DND-41 (cell line): Measurements from ENCODE around the gene LYRM2.

ENCODE experiments used
- ATAC-seq: fragments of 200-7000 bp; cut with Tn5 transposase; 3 replicates; pipeline ENCODE4 v1.9.1; 2021; ENCODE audit warnings: low read depth; ENCODE audit not compliant: insufficient read depth
- DNase-seq: peaks from one replicate; pipeline ENCODE4 v3.0.0-alpha.2; 2020
- H2AFZ ChIP-seq: 2 replicates; pipeline ENCODE4 v1.6.0; 2012; ENCODE audit warnings: low read depth, low read length
- H3K27ac ChIP-seq: 2 replicates; pipeline ENCODE4 v1.5.1; 2012; ENCODE audit warnings: low read length, inconsistent platforms
- H3K27me3 ChIP-seq: fragments of 200-600 bp; sonication (generic); 2 replicates; pipeline ENCODE4 v1.6.0; 2012; ENCODE audit warnings: low read length, mild to moderate bottlenecking, inconsistent platforms; ENCODE audit not compliant: insufficient read depth, poor library complexity
- H3K36me3 ChIP-seq: 2 replicates; pipeline ENCODE4 v1.5.1; 2012; ENCODE audit warnings: low read length, inconsistent platforms; ENCODE audit not compliant: insufficient read depth
- H3K4me1 ChIP-seq: 2 replicates; pipeline ENCODE4 v1.5.1; 2012; ENCODE audit warnings: mild to moderate bottlenecking, low read length; ENCODE audit not compliant: insufficient read depth
- H3K4me2 ChIP-seq: 2 replicates; pipeline ENCODE4 v1.6.0; 2012; ENCODE audit warnings: mild to moderate bottlenecking, moderate library complexity, low read length, inconsistent platforms; ENCODE audit not compliant: insufficient read depth
- H3K4me3 ChIP-seq, 2 experiments: fragments of 200-600 bp in 1 of 2; shearing (Covaris generic) in 1 of 2; 2 replicates each; pipeline ENCODE4 v1.5.1; 2012 to 2016; ENCODE audit warnings: inconsistent platforms in 2 of 2, low read length in 2 of 2, mild to moderate bottlenecking in 2 of 2, low read depth in 1 of 2, moderate library complexity in 1 of 2
- H3K79me2 ChIP-seq: 2 replicates; pipeline ENCODE4 v1.6.0; 2012; ENCODE audit warnings: low read length, inconsistent platforms; ENCODE audit not compliant: insufficient read depth
- H3K9ac ChIP-seq: 2 replicates; pipeline ENCODE4 v1.6.0; 2012; ENCODE audit warnings: low read depth, mild to moderate bottlenecking, inconsistent platforms, low read length, moderate library complexity
- H3K9me3 ChIP-seq: 2 replicates; pipeline ENCODE4 v1.5.1; 2012; ENCODE audit warnings: low read length, moderate library complexity, mild to moderate bottlenecking, inconsistent platforms; ENCODE audit not compliant: insufficient read depth, severe bottlenecking
- H4K20me1 ChIP-seq: 2 replicates; pipeline ENCODE4 v1.6.0; 2012; ENCODE audit warnings: low read length; ENCODE audit not compliant: insufficient read depth
- EZH2 ChIP-seq: IDR thresholded peaks from 3 replicates; pipeline ENCODE4 v1.6.1; 2012; ENCODE audit warnings: borderline replicate concordance, low read depth, mild to moderate bottlenecking, moderate library complexity, low read length, inconsistent platforms; ENCODE audit not compliant: severe bottlenecking
- TF ChIP-seq, protein P1 (sequence below): IDR thresholded peaks from 2 replicates; pipeline ENCODE4 v1.5.1; 2012; ENCODE audit warnings: borderline replicate concordance, low read length, moderate library complexity, mild to moderate bottlenecking; ENCODE audit not compliant: poor library complexity, severe bottlenecking; ENCODE audit errors: extremely low read depth

Gene LYRM2

DNA sequence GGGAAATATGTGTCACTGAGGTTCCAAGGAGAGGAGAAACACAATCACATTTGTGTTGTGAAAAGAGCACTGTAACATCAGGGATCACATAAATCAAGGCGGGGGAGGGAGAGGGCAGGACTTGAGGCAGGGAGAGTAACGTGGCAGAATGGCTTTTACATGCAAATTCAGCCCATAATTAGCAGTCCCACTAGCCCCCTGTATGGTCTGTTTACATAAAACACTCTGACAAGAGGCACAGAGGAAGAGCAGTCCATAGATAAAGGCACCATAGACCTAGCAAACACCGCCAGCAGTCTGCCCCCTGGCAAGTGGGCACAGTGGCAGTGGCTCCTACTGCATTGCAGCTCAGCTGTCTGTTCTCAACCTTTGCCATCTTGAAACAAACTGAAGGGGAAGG lies 82.7 kb downstream of the LYRM2 start:
- Histone ChIP-seq H3K9ac (no peak overlapping the region), H3K27ac (no peak overlapping the region), H3K36me3 (no peaks in the 10 kb centered on the region), H3K4me2 (no peak overlapping the region), H3K9me3 (no peaks in the 10 kb centered on the region), H3K4me1 (no peaks in the 10 kb centered on the region), H3K79me2 (no peaks in the 10 kb centered on the region), H3K27me3 (peaks cover 10% of the 10 kb centered on the region), H4K20me1 (no peaks in the 10 kb centered on the region), H3K4me3 (no peak overlapping the region), H2AFZ (no peak overlapping the region)
- ATAC-seq = no peak
- no peak for TF ChIP-seq EZH2
- TF ChIP-seq, protein P1, sequence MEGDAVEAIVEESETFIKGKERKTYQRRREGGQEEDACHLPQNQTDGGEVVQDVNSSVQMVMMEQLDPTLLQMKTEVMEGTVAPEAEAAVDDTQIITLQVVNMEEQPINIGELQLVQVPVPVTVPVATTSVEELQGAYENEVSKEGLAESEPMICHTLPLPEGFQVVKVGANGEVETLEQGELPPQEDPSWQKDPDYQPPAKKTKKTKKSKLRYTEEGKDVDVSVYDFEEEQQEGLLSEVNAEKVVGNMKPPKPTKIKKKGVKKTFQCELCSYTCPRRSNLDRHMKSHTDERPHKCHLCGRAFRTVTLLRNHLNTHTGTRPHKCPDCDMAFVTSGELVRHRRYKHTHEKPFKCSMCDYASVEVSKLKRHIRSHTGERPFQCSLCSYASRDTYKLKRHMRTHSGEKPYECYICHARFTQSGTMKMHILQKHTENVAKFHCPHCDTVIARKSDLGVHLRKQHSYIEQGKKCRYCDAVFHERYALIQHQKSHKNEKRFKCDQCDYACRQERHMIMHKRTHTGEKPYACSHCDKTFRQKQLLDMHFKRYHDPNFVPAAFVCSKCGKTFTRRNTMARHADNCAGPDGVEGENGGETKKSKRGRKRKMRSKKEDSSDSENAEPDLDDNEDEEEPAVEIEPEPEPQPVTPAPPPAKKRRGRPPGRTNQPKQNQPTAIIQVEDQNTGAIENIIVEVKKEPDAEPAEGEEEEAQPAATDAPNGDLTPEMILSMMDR = no peak
- no peak for DNase-seq

DNA sequence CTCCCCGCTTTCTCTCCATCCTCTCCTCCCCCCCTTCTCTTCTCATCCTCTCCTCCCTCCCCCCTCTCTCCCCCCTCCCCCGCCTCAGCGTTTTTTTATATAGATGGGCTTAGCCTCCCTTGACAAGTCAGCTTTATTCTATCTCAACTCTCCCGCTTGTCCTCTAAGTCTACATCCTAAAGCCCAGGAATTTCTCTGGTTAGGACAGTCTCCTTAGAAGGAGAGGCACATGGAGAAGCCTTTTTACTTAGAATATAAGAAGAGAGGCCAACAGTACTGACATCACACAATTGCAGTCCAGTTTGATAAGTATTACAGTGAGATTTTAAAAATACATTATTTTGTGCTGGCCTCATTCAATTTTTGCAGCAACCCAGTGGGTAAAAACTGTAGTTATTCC lies 83.5 kb downstream of the LYRM2 start:
- Histone ChIP-seq H3K36me3 (no peaks in the 10 kb centered on the region), H2AFZ (no peak overlapping the region), H3K27me3 (peaks cover 10% of the 10 kb centered on the region), H3K27ac (no peak overlapping the region), H3K4me1 (no peaks in the 10 kb centered on the region), H3K9ac (no peak overlapping the region), H3K4me2 (no peak overlapping the region), H3K9me3 (no peaks in the 10 kb centered on the region), H3K79me2 (no peaks in the 10 kb centered on the region), H3K4me3 (no peak overlapping the region), H4K20me1 (no peaks in the 10 kb centered on the region)
- no peak for ATAC-seq
- TF ChIP-seq, protein P1 = no peak
- TF ChIP-seq EZH2 = no peak
- DNase-seq = no peak

DNA sequence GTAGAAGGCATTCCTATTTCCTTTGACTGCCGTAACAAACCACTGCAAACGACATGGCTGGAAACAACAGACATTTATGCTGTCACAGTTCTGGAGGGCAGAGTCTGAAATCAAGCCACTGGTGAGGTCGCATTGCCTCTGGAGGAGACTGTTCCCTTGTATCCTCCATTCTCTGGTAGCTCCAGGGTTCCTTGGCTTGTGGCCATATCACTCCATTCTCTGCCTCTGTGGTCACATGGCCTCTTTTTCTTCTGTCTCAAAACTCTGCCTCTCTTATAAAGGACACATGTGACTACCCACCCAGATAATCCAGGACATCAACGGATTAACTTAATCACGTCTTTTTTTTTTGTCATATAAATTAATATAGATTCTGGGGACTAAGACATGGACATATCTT lies 84.4 kb downstream of the LYRM2 start:
- no peak for DNase-seq
- no peak overlapping the region for H3K4me3 ChIP-seq
- peaks cover 10% of the 10 kb centered on the region for H3K27me3 ChIP-seq
- no peaks in the 10 kb centered on the region for H3K9me3 ChIP-seq
- no peak overlapping the region for H3K4me2 ChIP-seq
- ATAC-seq = no peak
- no peaks in the 10 kb centered on the region for H4K20me1 ChIP-seq
- no peak overlapping the region for H2AFZ ChIP-seq
- no peaks in the 10 kb centered on the region for H3K79me2 ChIP-seq
- H3K36me3 ChIP-seq = no peaks in the 10 kb centered on the region
- H3K4me1 ChIP-seq = no peaks in the 10 kb centered on the region
- no peak overlapping the region for H3K27ac ChIP-seq
- H3K9ac ChIP-seq = no peak overlapping the region
- no peak for TF ChIP-seq EZH2
- TF ChIP-seq, protein P1 = no peak

DNA sequence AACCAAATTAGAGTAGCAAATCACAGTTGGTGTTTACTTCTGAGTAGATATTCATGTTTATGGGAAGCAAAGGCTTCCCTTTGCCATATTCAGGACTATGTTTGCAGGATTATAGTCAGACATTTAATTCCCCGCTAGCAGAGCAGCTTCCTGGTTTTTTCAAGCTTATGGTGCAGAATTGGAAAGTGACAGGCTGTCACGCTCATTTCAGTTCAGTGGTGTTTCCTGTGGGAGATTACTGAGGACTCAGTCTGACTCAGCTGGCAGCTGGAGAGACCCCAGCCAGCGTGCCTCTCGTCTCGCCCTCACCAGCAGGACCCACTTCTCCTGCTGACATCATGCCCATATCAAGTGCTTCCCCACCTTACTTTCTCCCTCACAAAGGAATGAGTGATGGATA lies 85.1 kb downstream of the LYRM2 start:
- no peak overlapping the region for H2AFZ ChIP-seq
- TF ChIP-seq EZH2 = no peak
- TF ChIP-seq, protein P1 = no peak
- no peak overlapping the region for H3K27ac ChIP-seq
- no peak for ATAC-seq
- H4K20me1 ChIP-seq = no peaks in the 10 kb centered on the region
- H3K79me2 ChIP-seq = no peaks in the 10 kb centered on the region
- H3K4me2 ChIP-seq = no peak overlapping the region
- DNase-seq = no peak
- no peak overlapping the region for H3K9ac ChIP-seq
- no peaks in the 10 kb centered on the region for H3K36me3 ChIP-seq
- H3K9me3 ChIP-seq = no peaks in the 10 kb centered on the region
- H3K4me1 ChIP-seq = no peaks in the 10 kb centered on the region
- peaks cover 9% of the 10 kb centered on the region for H3K27me3 ChIP-seq
- no peak overlapping the region for H3K4me3 ChIP-seq
